HepG2 (cell line): ENCODE measurements around the gene TRPC4AP. TPM values are rescaled to one million over a fixed set of nuclear protein-coding genes. Genes with fewer than 3 reads are reported as not detected.

ENCODE experiments used
- CREB1 ChIP-seq, 2 experiments: fragments of 450-650 bp in 1 of 2; IDR thresholded peaks; 2 replicates each; pipeline ENCODE4 v1.6.1; 2016 to 2017; ENCODE audit warnings: control low read depth in 1 of 2, mild to moderate bottlenecking in 1 of 2, missing compliant biosample characterization in 1 of 2, missing genetic modification characterization in 1 of 2
- FOXM1 ChIP-seq: sonication (generic); formaldehyde crosslinking; IDR thresholded peaks from 2 replicates; pipeline ENCODE4 v1.5.0; 2020; ENCODE audit warnings: missing genetic modification reagents
- KAT2B ChIP-seq: fragments of 150-350 bp; IDR thresholded peaks from 2 replicates; pipeline ENCODE4 v1.6.1; 2014; ENCODE audit warnings: low read depth, low read length, borderline replicate concordance
- KDM4B ChIP-seq: sonication (generic); formaldehyde crosslinking; IDR thresholded peaks from 2 replicates; pipeline ENCODE4 v1.4.0; 2020; ENCODE audit warnings: missing genetic modification reagents
- MEIS2 ChIP-seq: sonication (generic); formaldehyde crosslinking; IDR thresholded peaks from 2 replicates; pipeline ENCODE4 v1.9.0; 2021; ENCODE audit warnings: mild to moderate bottlenecking, missing genetic modification reagents
- MTA1 ChIP-seq: sonication (generic); formaldehyde crosslinking; IDR thresholded peaks from 2 replicates; pipeline ENCODE4 v1.4.0; 2020; ENCODE audit warnings: missing genetic modification reagents, mild to moderate bottlenecking, borderline replicate concordance
- MYC ChIP-seq: sonication (generic); formaldehyde crosslinking; IDR thresholded peaks from 2 replicates; pipeline ENCODE4 v1.9.0; 2021; ENCODE audit warnings: missing genetic modification reagents, borderline replicate concordance
- NBN ChIP-seq: fragments of 450-650 bp; conservative IDR thresholded peaks from 2 replicates; pipeline ENCODE4 v1.6.1; 2017
- XBP1 ChIP-seq: sonication (generic); formaldehyde crosslinking; IDR thresholded peaks from 2 replicates; pipeline ENCODE4 v1.5.0; 2020; ENCODE audit warnings: missing genetic modification reagents
- ZNF17 ChIP-seq: sonication (generic); formaldehyde crosslinking; IDR thresholded peaks from 2 replicates; pipeline ENCODE4 v1.5.0; 2020; ENCODE audit warnings: mild to moderate bottlenecking, missing genetic modification reagents
- ZNF549 ChIP-seq: sonication (generic); formaldehyde crosslinking; IDR thresholded peaks from 2 replicates; pipeline ENCODE4 v1.5.0; 2020; ENCODE audit warnings: missing genetic modification reagents
- ZNF556 ChIP-seq: sonication (generic); formaldehyde crosslinking; IDR thresholded peaks from 2 replicates; pipeline ENCODE4 v1.4.0; 2020; ENCODE audit warnings: mild to moderate bottlenecking, missing genetic modification reagents, borderline replicate concordance
- ZNF589 ChIP-seq: sonication (generic); formaldehyde crosslinking; conservative IDR thresholded peaks from 2 replicates; pipeline ENCODE4 v1.8.0; 2022; ENCODE audit warnings: mild to moderate bottlenecking, moderate library complexity, missing genetic modification reagents
- ZNF841 ChIP-seq: sonication (generic); formaldehyde crosslinking; IDR thresholded peaks from 2 replicates; pipeline ENCODE4 v1.8.1; 2023; ENCODE audit warnings: missing genetic modification reagents, borderline replicate concordance
- polyA plus RNA-seq, 8 experiments: library from polyadenylated mRNA; depleted of rRNA in 3 of 8; stranded (reverse) in 7 of 8; unstranded in 1 of 8; fragments of >200 nt; fragmentation: Illumina TruSeq in 4 of 8; extraction: Trizol in 4 of 8; gene quantifications; 2 replicates each; pipeline versions ENCODE4 v1.2.1 to v1.2.3, GENCODE V29; 2011 to 2016; ENCODE audit warnings: low read depth in 4 of 8, missing spikeins in 1 of 8, mixed read lengths in 1 of 8; ENCODE audit not compliant: insufficient read depth in 1 of 8
- total RNA-seq, 5 experiments: library from RNA; depleted of rRNA; stranded (reverse); fragments of >200 nt; fragmentation: Illumina TruSeq; extraction: Trizol; gene quantifications; 2 replicates each; pipeline ENCODE4 v1.2.3, GENCODE V29; 2016; ENCODE audit warnings: low read depth in 1 of 5
- TF ChIP-seq, protein P1 (sequence below): sonication (generic); formaldehyde crosslinking; IDR thresholded peaks from 2 replicates; pipeline ENCODE4 v1.4.0; 2020; ENCODE audit warnings: mild to moderate bottlenecking, missing genetic modification reagents
- TF ChIP-seq, protein P2 (sequence below): sonication (generic); formaldehyde crosslinking; IDR thresholded peaks from 2 replicates; pipeline ENCODE4 v1.5.1; 2020; ENCODE audit warnings: mild to moderate bottlenecking, missing genetic modification reagents, borderline replicate concordance
- TF ChIP-seq, protein P3 (sequence below): sonication (generic); formaldehyde crosslinking; IDR thresholded peaks from 2 replicates; pipeline ENCODE4 v1.4.0; 2020; ENCODE audit warnings: mild to moderate bottlenecking, missing genetic modification reagents
- TF ChIP-seq, protein P4 (sequence below): sonication (generic); formaldehyde crosslinking; IDR thresholded peaks from 2 replicates; pipeline ENCODE4 v1.8.1; 2023; ENCODE audit warnings: mild to moderate bottlenecking, inconsistent platforms, moderate library complexity, missing genetic modification reagents, borderline replicate concordance
- TF ChIP-seq, protein P5 (sequence below): sonication (generic); formaldehyde crosslinking; IDR thresholded peaks from 2 replicates; pipeline ENCODE4 v1.4.0; 2020; ENCODE audit warnings: missing genetic modification reagents, borderline replicate concordance

Gene TRPC4AP
- total and polyA plus RNA-seq, 2 of the 13 experiments (the other 11 are each of a cell fraction or from before 2014, with no cell fraction given), result 136 to 137 TPM

DNA sequence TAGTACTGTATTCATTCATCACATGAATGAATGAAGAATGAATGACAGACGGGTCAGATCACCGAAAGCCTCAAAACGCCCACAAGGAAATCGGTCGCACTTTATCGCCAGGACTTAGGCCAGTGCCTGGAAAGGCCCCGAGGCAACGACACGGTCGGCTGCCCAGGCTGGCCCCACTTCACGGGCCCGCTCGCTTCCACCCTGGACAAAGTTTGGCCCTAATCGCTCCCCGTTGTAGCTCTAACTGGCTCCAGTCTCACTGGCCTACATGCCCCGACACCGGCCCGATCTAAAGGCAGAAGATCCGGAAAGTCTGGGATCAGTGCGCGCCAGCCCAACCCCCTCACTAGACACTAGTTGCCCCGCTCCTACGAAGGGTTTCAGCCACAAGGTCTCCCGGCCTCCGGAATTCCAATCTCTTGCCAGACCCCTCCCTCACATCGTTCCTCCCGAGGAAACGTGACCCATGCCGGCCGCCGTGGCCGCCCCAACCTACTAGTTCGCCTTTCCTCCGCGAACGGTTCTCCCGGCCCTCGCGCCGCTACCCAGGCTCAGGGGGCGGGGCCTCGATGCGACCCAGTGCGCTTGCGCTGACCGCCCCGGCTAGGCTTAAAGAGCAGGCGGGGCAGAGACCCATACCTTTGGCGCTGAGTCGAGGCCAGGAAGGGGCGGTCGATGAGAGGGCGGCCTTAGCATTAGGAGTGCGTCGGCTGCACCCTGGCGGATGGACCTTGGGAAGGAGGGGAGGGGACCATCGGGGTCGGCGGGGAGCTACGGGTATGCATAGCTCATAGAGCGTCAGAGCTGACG is 137.2 kb downstream of the TRPC4AP start, which contains the start of the genes GSS and MYH7B (continued):
- TF ChIP-seq ZNF556 (CRISPR knock-in tag) (peak; percentile 99), NBN (no peak), MTA1 (CRISPR knock-in tag) (peak; percentile 97), CREB1 (IDR thresholded peaks at IDR 0.05) (peak; percentile 78), CREB1 (CRISPR knock-in tag; IDR thresholded peaks at IDR 0.05) (no peak; the same call in 1 of the 2 replicates), KAT2B (peak; percentile 57; the same call in 1 of the 2 replicates), ZNF549 (CRISPR knock-in tag) (no peak), KDM4B (CRISPR knock-in tag) (peak; percentile 91), XBP1 (CRISPR knock-in tag) (no peak), ZNF589 (CRISPR knock-in tag) (peak; percentile 99), ZNF17 (CRISPR knock-in tag) (no peak), FOXM1 (CRISPR knock-in tag) (no peak), MEIS2 (CRISPR knock-in tag) (no peak), MYC (CRISPR knock-in tag) (peak; percentile 91), ZNF841 (CRISPR knock-in tag) (peak; percentile 67; the same call in 1 of the 2 replicates)
- TF ChIP-seq, protein P1, sequence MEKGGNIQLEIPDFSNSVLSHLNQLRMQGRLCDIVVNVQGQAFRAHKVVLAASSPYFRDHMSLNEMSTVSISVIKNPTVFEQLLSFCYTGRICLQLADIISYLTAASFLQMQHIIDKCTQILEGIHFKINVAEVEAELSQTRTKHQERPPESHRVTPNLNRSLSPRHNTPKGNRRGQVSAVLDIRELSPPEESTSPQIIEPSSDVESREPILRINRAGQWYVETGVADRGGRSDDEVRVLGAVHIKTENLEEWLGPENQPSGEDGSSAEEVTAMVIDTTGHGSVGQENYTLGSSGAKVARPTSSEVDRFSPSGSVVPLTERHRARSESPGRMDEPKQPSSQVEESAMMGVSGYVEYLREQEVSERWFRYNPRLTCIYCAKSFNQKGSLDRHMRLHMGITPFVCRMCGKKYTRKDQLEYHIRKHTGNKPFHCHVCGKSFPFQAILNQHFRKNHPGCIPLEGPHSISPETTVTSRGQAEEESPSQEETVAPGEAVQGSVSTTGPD, result 0 out of 2 replicates have a peak, but pooled peaks have one; percentile 32
- TF ChIP-seq, protein P2, sequence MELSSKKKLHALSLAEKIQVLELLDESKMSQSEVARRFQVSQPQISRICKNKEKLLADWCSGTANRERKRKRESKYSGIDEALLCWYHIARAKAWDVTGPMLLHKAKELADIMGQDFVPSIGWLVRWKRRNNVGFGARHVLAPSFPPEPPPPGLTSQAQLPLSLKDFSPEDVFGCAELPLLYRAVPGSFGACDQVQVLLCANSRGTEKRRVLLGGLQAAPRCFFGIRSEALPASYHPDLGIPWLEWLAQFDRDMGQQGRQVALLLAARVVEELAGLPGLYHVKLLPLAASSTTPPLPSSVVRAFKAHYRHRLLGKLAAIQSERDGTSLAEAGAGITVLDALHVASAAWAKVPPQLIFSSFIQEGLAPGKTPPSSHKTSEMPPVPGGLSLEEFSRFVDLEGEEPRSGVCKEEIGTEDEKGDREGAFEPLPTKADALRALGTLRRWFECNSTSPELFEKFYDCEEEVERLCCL, result no peak; the same call in 1 of the 2 replicates
- TF ChIP-seq, protein P3, sequence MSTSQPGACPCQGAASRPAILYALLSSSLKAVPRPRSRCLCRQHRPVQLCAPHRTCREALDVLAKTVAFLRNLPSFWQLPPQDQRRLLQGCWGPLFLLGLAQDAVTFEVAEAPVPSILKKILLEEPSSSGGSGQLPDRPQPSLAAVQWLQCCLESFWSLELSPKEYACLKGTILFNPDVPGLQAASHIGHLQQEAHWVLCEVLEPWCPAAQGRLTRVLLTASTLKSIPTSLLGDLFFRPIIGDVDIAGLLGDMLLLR (CRISPR knock-in tag), result no peak; the same call in 1 of the 2 replicates
- TF ChIP-seq, protein P4, sequence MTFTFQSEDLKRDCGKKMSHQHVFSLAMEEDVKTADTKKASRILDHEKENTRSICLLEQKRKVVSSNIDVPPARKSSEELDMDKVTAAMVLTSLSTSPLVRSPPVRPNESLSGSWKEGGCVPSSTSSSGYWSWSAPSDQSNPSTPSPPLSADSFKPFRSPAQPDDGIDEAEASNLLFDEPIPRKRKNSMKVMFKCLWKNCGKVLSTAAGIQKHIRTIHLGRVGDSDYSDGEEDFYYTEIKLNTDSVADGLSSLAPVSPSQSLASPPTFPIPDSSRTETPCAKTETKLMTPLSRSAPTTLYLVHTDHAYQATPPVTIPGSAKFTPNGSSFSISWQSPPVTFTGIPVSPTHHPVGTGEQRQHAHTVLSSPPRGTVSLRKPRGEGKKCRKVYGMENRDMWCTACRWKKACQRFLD (CRISPR knock-in tag), result peak; percentile 96; the same call in 1 of the 2 replicates
- TF ChIP-seq, protein P5, sequence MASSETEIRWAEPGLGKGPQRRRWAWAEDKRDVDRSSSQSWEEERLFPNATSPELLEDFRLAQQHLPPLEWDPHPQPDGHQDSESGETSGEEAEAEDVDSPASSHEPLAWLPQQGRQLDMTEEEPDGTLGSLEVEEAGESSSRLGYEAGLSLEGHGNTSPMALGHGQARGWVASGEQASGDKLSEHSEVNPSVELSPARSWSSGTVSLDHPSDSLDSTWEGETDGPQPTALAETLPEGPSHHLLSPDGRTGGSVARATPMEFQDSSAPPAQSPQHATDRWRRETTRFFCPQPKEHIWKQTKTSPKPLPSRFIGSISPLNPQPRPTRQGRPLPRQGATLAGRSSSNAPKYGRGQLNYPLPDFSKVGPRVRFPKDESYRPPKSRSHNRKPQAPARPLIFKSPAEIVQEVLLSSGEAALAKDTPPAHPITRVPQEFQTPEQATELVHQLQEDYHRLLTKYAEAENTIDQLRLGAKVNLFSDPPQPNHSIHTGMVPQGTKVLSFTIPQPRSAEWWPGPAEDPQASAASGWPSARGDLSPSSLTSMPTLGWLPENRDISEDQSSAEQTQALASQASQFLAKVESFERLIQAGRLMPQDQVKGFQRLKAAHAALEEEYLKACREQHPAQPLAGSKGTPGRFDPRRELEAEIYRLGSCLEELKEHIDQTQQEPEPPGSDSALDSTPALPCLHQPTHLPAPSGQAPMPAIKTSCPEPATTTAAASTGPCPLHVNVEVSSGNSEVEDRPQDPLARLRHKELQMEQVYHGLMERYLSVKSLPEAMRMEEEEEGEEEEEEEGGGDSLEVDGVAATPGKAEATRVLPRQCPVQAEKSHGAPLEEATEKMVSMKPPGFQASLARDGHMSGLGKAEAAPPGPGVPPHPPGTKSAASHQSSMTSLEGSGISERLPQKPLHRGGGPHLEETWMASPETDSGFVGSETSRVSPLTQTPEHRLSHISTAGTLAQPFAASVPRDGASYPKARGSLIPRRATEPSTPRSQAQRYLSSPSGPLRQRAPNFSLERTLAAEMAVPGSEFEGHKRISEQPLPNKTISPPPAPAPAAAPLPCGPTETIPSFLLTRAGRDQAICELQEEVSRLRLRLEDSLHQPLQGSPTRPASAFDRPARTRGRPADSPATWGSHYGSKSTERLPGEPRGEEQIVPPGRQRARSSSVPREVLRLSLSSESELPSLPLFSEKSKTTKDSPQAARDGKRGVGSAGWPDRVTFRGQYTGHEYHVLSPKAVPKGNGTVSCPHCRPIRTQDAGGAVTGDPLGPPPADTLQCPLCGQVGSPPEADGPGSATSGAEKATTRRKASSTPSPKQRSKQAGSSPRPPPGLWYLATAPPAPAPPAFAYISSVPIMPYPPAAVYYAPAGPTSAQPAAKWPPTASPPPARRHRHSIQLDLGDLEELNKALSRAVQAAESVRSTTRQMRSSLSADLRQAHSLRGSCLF (CRISPR knock-in tag), result no peak; the same call in 1 of the 2 replicates
